ENCODE data around the gene MISP. TPM values are rescaled to one million over a fixed set of nuclear protein-coding genes. Genes with fewer than 3 reads are reported as not detected.

MISP gene
- total and polyA plus RNA-seq, 2 donors (not counting 1 experiment from before 2014, with no cell fraction given): not detected

DNA sequence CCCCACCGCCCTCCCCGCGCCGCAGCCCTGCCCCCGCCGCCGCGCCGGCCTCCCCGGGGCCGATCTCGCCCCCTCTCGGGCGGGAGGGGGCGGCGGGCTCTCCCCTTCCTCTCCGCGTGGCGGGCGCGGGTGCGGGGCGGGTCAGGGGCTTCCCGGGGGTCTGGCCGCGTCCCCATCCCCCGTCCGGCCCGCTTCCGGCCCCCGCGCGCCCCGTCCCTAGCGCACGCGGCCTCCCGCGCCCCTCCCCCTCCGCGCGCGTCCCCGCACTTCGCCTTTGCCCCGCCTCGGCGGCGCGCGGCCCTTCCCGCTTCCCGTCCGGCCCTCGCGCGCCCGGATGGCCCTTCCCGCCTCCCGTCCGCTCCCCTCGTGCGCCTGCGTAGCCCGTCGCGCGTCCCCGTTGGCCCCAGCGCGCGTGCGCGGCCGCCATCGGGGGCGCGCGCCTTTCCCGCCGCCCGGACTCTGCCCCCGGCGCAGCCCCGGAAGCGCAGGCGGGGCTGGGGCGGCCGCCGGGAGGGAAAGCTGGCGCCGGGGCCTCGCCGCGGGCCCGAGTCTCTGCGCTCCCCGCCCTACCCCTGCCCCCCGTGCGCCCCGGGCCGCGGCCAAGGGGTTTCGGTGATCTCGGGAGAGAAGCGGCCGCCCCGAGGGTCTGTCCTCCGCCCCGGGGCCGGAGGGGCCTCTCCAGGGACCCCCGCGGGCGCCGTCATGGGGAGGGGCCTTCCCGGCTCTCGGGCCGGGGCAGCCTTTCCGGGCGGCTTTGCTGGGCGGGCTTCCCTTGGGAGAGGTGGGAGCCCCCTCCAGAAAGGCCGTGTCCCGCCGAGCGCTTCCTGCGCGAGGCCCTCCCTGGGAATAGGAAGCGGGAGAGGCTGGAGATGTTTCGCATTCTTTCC is 46.9 kb downstream of the MISP start:
- peak overlapping the region; percentile 75 for H3K9ac ChIP-seq (ENCODE audit: low read length)
- Mint-ChIP-seq H3K9me3 (ENCODE audit: insufficient read depth) (no peaks in the 10 kb centered on the region), H3K4me3 (peak overlapping the region; percentile 98), H3K4me1 (peaks cover 40% of the 10 kb centered on the region), H3K27ac (peak overlapping the region; percentile 88), H3K27me3 (no peaks in the 10 kb centered on the region)
- no peak overlapping the region for H2AFZ ChIP-seq (ENCODE audit: insufficient read depth, low read depth, low read length, poor library complexity, severe bottlenecking)
- DNase-seq: peak; percentile 92
- H3K4me3 ChIP-seq (ENCODE audit: control extremely low read depth in 1 of 5, extremely low read depth in 1 of 5, insufficient read depth in 1 of 5, low read depth in 2 of 5, low read length in 4 of 5): peak overlapping the region; percentile 57 to 86 (median 68)
- intact Hi-C loops (cut with micrococcal nuclease): loop anchor here (2.0 kb wide), 2 partner anchors 111 to 187 kb away; partner anchors contain the start of gene WDR18
- peaks cover 60% of the 10 kb centered on the region for H3K79me2 ChIP-seq (ENCODE audit: control insufficient read depth, insufficient read depth, low read length)
- H3K27ac ChIP-seq (ENCODE audit: low read length in 2 of 2): peak overlapping the region; percentile 57 to 74
- peaks cover 49% of the 10 kb centered on the region for H4K20me1 ChIP-seq (ENCODE audit: control insufficient read depth, insufficient read depth, low read length, poor library complexity, severe bottlenecking)
- H3K4me2 ChIP-seq (replicated peaks; ENCODE audit: low read depth, low read length, poor library complexity, severe bottlenecking): peak overlapping the region; percentile 99
- no peaks in the 10 kb centered on the region for H3K9me3 ChIP-seq (ENCODE audit: control extremely low read depth in 1 of 3, control insufficient read depth in 2 of 3, insufficient read depth in 1 of 3, low read length in 2 of 3)
- ATAC-seq (ENCODE audit: low read depth): peak; percentile 21
- TF ChIP-seq CTCF (IDR thresholded peaks at IDR 0.05) (no peak), EZH2 (IDR thresholded peaks at IDR 0.05; ENCODE audit: borderline replicate concordance, insufficient read depth, low read depth, low read length, poor library complexity, severe bottlenecking) (no peak)
- H3K36me3 ChIP-seq (replicated peaks in 1 of 2; ENCODE audit: control extremely low read depth in 1 of 2, control insufficient read depth in 1 of 2, extremely low read depth in 1 of 2, insufficient read depth in 2 of 2, low read length in 1 of 2): peaks cover 0 to 37% of the 10 kb centered on the region in 2 experiments
- POLR2A ChIA-PET: no interaction called here
- peaks cover 22 to 49% of the 10 kb centered on the region in 2 donors for H3K4me1 ChIP-seq (ENCODE audit: control insufficient read depth in 2 of 2, insufficient read depth in 2 of 2, low read length in 2 of 2)
- CTCF ChIA-PET: interaction anchor here (1.4 kb wide), 1 partner anchor 111 kb away, joined by 4 read pairs; no protein-coding TSS in a partner anchor
- under 1% methylated on average over 129 of the region's 129 CpGs for WGBS (ENCODE audit: insufficient coverage)
- no peaks in the 10 kb centered on the region for H3K27me3 ChIP-seq (replicated peaks in 1 of 4; ENCODE audit: control extremely low read depth in 1 of 4, control insufficient read depth in 3 of 4, insufficient read depth in 4 of 4, low read length in 3 of 4)
